OCI-LY1 (cell line): Measurements from ENCODE around the gene WDFY4.

Source experiments
- H2AFZ ChIP-seq: fragments of 200-600 bp; sonication (generic), shearing (Covaris generic); 2 replicates; pipeline ENCODE4 v1.6.0; 2014; ENCODE audit warnings: antibody characterized with exemption, mild to moderate bottlenecking, low read length
- H3F3A ChIP-seq: fragments of 200-600 bp; sonication (generic), shearing (Covaris generic); 2 replicates; pipeline ENCODE4 v1.6.0; 2014; ENCODE audit warnings: mild to moderate bottlenecking, antibody characterized with exemption, low read length, moderate library complexity; ENCODE audit not compliant: insufficient read depth
- H3K27ac ChIP-seq: fragments of 200-600 bp; sonication (generic); 2 replicates; pipeline ENCODE4 v1.5.1; 2014; ENCODE audit warnings: low read length, mixed run types, mild to moderate bottlenecking, low read depth; ENCODE audit not compliant: poor library complexity, severe bottlenecking
- H3K27me3 ChIP-seq: fragments of 200-600 bp; sonication (generic); 2 replicates; pipeline ENCODE4 v1.6.0; 2014; ENCODE audit warnings: antibody characterized with exemption, mild to moderate bottlenecking, low read length, moderate library complexity; ENCODE audit not compliant: insufficient read depth
- H3K36me3 ChIP-seq: fragments of 200-600 bp; sonication (generic); 2 replicates; pipeline ENCODE4 v1.6.1; 2014; ENCODE audit warnings: mild to moderate bottlenecking, antibody characterized with exemption, low read length, moderate library complexity, mixed read lengths; ENCODE audit not compliant: insufficient read depth
- H3K4me1 ChIP-seq: fragments of 200-600 bp; sonication (generic); 2 replicates; pipeline ENCODE4 v1.5.1; 2014; ENCODE audit warnings: mild to moderate bottlenecking, low read length, moderate library complexity; ENCODE audit not compliant: insufficient read depth, severe bottlenecking
- H3K4me2 ChIP-seq: fragments of 200-600 bp; sonication (generic), shearing (Covaris generic); 2 replicates; pipeline ENCODE4 v1.6.1; 2014; ENCODE audit warnings: low read length
- H3K4me3 ChIP-seq: fragments of 200-600 bp; sonication (generic); 2 replicates; pipeline ENCODE4 v1.5.1; 2014; ENCODE audit warnings: low read length, low read depth, mild to moderate bottlenecking, mixed read lengths; ENCODE audit not compliant: poor library complexity, severe bottlenecking
- H3K79me2 ChIP-seq: fragments of 200-600 bp; shearing (Covaris generic); 2 replicates; pipeline ENCODE4 v1.6.1; 2016; ENCODE audit warnings: mixed run types, low read length, mixed read lengths; ENCODE audit not compliant: insufficient read depth
- H3K9ac ChIP-seq: fragments of 200-600 bp; sonication (generic), shearing (Covaris generic); 2 replicates; pipeline ENCODE4 v1.6.1; 2014; ENCODE audit warnings: mild to moderate bottlenecking, low read length, mixed read lengths
- H3K9me2 ChIP-seq: fragments of 200-600 bp; sonication (generic), shearing (Covaris generic); 2 replicates; pipeline ENCODE4 v1.6.1; 2014; ENCODE audit warnings: low read depth, mild to moderate bottlenecking, low read length, mixed read lengths
- H3K9me3 ChIP-seq: fragments of 200-600 bp; shearing (Covaris generic); 2 replicates; pipeline ENCODE4 v1.6.1; 2014; ENCODE audit warnings: low read length, mixed read lengths
- H4K20me1 ChIP-seq: fragments of 200-600 bp; sonication (generic), shearing (Covaris generic); 2 replicates; pipeline ENCODE4 v1.6.0; 2016; ENCODE audit warnings: mild to moderate bottlenecking, low read length; ENCODE audit not compliant: insufficient read depth
- CTCF ChIP-seq: fragments of 200-600 bp; sonication (generic), shearing (Covaris generic); IDR thresholded peaks from 2 replicates; pipeline ENCODE4 v1.5.1; 2017; ENCODE audit warnings: mild to moderate bottlenecking, antibody characterized with exemption, low read length, moderate library complexity, mixed read lengths
- EZH2 ChIP-seq: fragments of 200-600 bp; sonication (generic), shearing (Covaris generic); IDR thresholded peaks from 2 replicates; pipeline ENCODE4 v1.8.0; 2017; ENCODE audit warnings: borderline replicate concordance, mixed run types, mild to moderate bottlenecking, antibody characterized with exemption, low read length, moderate library complexity, mixed read lengths

The WDFY4 gene

GRCh38 chr10:48883701-48884100 lies 199.0 kb downstream of the WDFY4 start:
- Histone ChIP-seq H3K4me2 (no peak overlapping the region), H4K20me1 (no peaks in the 10 kb centered on the region), H3K4me3 (no peak overlapping the region), H2AFZ (no peak overlapping the region), H3K27ac (no peak overlapping the region), H3K9me3 (no peaks in the 10 kb centered on the region), H3K9me2 (no peaks in the 10 kb centered on the region), H3K79me2 (no peaks in the 10 kb centered on the region), H3K36me3 (peaks cover 37% of the 10 kb centered on the region), H3K9ac (no peak overlapping the region), H3K27me3 (no peaks in the 10 kb centered on the region), H3K4me1 (no peaks in the 10 kb centered on the region), H3F3A (no peaks in the 10 kb centered on the region)
- TF ChIP-seq EZH2 (no peak), CTCF (no peak)

GRCh38 chr10:48884179-48885045 lies 199.7 kb downstream of the WDFY4 start:
- Histone ChIP-seq H3K27ac (no peak overlapping the region), H3K79me2 (no peaks in the 10 kb centered on the region), H3K36me3 (peaks cover 37% of the 10 kb centered on the region), H3K9me3 (no peaks in the 10 kb centered on the region), H3K4me1 (no peaks in the 10 kb centered on the region), H3F3A (no peaks in the 10 kb centered on the region), H2AFZ (no peak overlapping the region), H4K20me1 (no peaks in the 10 kb centered on the region), H3K27me3 (no peaks in the 10 kb centered on the region), H3K9ac (no peak overlapping the region), H3K4me2 (no peak overlapping the region), H3K4me3 (no peak overlapping the region), H3K9me2 (no peaks in the 10 kb centered on the region)
- no peak for TF ChIP-seq EZH2

GRCh38 chr10:48885376-48885775 lies 200.7 kb downstream of the WDFY4 start:
- Histone ChIP-seq H3K4me2 (no peak overlapping the region), H3K9me3 (no peaks in the 10 kb centered on the region)

More at GRCh38 chr10:48885376-48885775, 200.7 kb downstream of the WDFY4 start:
- no peak for TF ChIP-seq CTCF
- TF ChIP-seq EZH2, result no peak
- Histone ChIP-seq H3K9me2 (no peaks in the 10 kb centered on the region), H3K27me3 (no peaks in the 10 kb centered on the region), H3K4me1 (no peaks in the 10 kb centered on the region), H2AFZ (no peak overlapping the region), H3K27ac (no peak overlapping the region), H3K36me3 (peaks cover 32% of the 10 kb centered on the region), H3K4me3 (no peak overlapping the region), H3F3A (no peaks in the 10 kb centered on the region), H4K20me1 (no peaks in the 10 kb centered on the region), H3K9ac (no peak overlapping the region), H3K79me2 (no peaks in the 10 kb centered on the region)
